Gastrocnemius medialis (tissue), 4 donors: Measurements from ENCODE around the gene SPTBN4. TPM values are rescaled to one million over a fixed set of nuclear protein-coding genes. Genes with fewer than 3 reads are reported as not detected.

ENCODE experiments used
- ATAC-seq, 2 donors: fragments of 150-250 bp; one replicate each; pipeline ENCODE4 v1.9.1; 2016
- DNase-seq, 2 donors: peaks; one replicate each; pipeline ENCODE4 v3.0.0-alpha.2; 2019
- H3K27ac ChIP-seq, 4 donors: fragments of 200-600 bp; sonication (generic); 1 replicate in 1 of 4; 2 replicates in 3 of 4; pipeline ENCODE4 v1.5.1; 2016 to 2018; ENCODE audit warnings: mild to moderate bottlenecking in 2 of 4, moderate library complexity in 1 of 4
- H3K27me3 ChIP-seq, 3 donors: fragments of 200-600 bp; sonication (generic) in 2 of 3; 1 replicate in 1 of 3; 2 replicates in 2 of 3; pipeline versions ENCODE4 v1.5.1 to v1.6.0; 2016 to 2019; ENCODE audit warnings: mild to moderate bottlenecking in 1 of 3, moderate library complexity in 1 of 3
- H3K36me3 ChIP-seq, 2 donors: fragments of 200-600 bp; sonication (generic) in 1 of 2; one replicate each; pipeline ENCODE4 v1.5.1; 2017 to 2018
- H3K4me1 ChIP-seq, 2 donors: fragments of 200-600 bp; sonication (generic) in 1 of 2; one replicate each; pipeline ENCODE4 v1.5.1; 2016 to 2017; ENCODE audit warnings: mild to moderate bottlenecking in 2 of 2
- H3K4me3 ChIP-seq, 4 donors: fragments of 200-600 bp; sonication (generic) in 3 of 4; 1 replicate in 1 of 4; 2 replicates in 3 of 4; pipeline ENCODE4 v1.5.1; 2016 to 2019; ENCODE audit warnings: mild to moderate bottlenecking in 2 of 4
- H3K9me3 ChIP-seq, 3 donors: fragments of 200-600 bp; sonication (generic) in 2 of 3; 1 replicate in 1 of 3; 2 replicates in 2 of 3; pipeline ENCODE4 v1.5.1; 2016 to 2019
- POLR2A ChIP-seq, 2 donors: fragments of 450-650 bp; IDR thresholded peaks; one replicate each; pipeline ENCODE4 v1.6.1; 2017; ENCODE audit warnings: antibody characterized with exemption in 2 of 2, mild to moderate bottlenecking in 2 of 2, moderate library complexity in 2 of 2
- in situ Hi-C, 4 donors: fragments of 200-750 bp; cut with MboI; loops; one replicate each; pipeline versions ENCODE4 v1.15.0 to v1.8.0; 2017; ENCODE audit warnings: low sequenced_read_pairs in 4 of 4
- intact Hi-C: fragments of 100-400 bp; cut with DNase I; formaldehyde crosslinking; loops from one replicate; pipeline ENCODE4 v1.15.1; 2023; ENCODE audit warnings: low total_unique reads
- total RNA-seq, 4 donors: library from RNA; depleted of rRNA; stranded (reverse); fragments of >200 nt; gene quantifications; one replicate each; pipeline versions ENCODE4 v1.1.0 to v1.2.3, GENCODE V29; 2016
- TF ChIP-seq, protein P1 (sequence below), 5 experiments: fragments of 450-650 bp in 3 of 5; fragments of 200-600 bp in 2 of 5; sonication (generic) in 2 of 5; IDR thresholded peaks in 4 of 5; conservative IDR thresholded peaks in 1 of 5; 1 replicate in 4 of 5; 2 replicates in 1 of 5; pipeline ENCODE4 v1.5.1; 2016 to 2019; ENCODE audit warnings: antibody characterized with exemption in 5 of 5, mild to moderate bottlenecking in 3 of 5, moderate library complexity in 3 of 5

SPTBN4 gene
- total RNA-seq, 4 donors from 2014 or later: 0.86 to 5.9 (median 2.4) TPM

GRCh38 chr19:40433391-40434216 is 33.2 kb upstream of the SPTBN4 start:
- peak overlapping the region; percentile 90 to 97 (median 92) for H3K27ac ChIP-seq
- intact Hi-C loops (loop anchor here (1.0 kb wide), 1 partner anchor 10 kb away; no protein-coding TSS in a partner anchor), in situ Hi-C loops (no loop called here)

DNA sequence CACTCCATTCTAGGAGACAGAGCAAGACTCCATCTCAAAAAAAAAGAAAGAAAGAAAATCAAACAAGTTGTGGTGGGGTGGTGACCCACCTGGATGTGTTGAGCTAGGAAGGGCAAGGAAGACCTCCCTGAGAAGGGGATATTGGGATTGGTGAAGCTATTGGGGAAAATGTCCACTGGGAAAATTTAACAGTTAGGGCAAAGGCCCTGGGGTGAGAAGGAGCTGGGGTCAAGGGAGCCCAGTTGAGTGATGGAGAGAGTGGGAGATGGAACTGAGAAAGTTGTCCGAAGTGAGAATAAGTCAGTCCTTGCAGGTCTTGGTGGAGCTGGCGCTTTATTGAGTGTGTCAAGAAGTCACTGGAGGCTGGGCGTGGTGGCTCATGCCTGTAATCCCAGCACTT is 28.5 kb upstream of the SPTBN4 start:
- in situ Hi-C loops (no loop called here), intact Hi-C loops (no loop called here)
- TF ChIP-seq POLR2A (IDR thresholded peaks at IDR 0.05): no peak
- TF ChIP-seq, protein P1, sequence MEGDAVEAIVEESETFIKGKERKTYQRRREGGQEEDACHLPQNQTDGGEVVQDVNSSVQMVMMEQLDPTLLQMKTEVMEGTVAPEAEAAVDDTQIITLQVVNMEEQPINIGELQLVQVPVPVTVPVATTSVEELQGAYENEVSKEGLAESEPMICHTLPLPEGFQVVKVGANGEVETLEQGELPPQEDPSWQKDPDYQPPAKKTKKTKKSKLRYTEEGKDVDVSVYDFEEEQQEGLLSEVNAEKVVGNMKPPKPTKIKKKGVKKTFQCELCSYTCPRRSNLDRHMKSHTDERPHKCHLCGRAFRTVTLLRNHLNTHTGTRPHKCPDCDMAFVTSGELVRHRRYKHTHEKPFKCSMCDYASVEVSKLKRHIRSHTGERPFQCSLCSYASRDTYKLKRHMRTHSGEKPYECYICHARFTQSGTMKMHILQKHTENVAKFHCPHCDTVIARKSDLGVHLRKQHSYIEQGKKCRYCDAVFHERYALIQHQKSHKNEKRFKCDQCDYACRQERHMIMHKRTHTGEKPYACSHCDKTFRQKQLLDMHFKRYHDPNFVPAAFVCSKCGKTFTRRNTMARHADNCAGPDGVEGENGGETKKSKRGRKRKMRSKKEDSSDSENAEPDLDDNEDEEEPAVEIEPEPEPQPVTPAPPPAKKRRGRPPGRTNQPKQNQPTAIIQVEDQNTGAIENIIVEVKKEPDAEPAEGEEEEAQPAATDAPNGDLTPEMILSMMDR (IDR thresholded peaks at IDR 0.05 in 4 of 5, conservative IDR thresholded peaks at IDR 0.05 in 1 of 5): no peak
- ATAC-seq (no peak), DNase-seq (no peak)
- H3K36me3 ChIP-seq: peaks cover 0 to 20% of the 10 kb centered on the region in 2 donors
- H3K4me1 ChIP-seq: peaks cover 15 to 27% of the 10 kb centered on the region in 2 donors
- H3K27ac ChIP-seq: no peak overlapping the region
- H3K27me3 ChIP-seq: no peaks in the 10 kb centered on the region
- H3K9me3 ChIP-seq: no peaks in the 10 kb centered on the region
- no peak overlapping the region for H3K4me3 ChIP-seq

More at GRCh38 chr19:40433391-40434216, 33.2 kb upstream of the SPTBN4 start:
- no peaks in the 10 kb centered on the region for H3K36me3 ChIP-seq
- H3K4me1 ChIP-seq: peaks cover 7 to 16% of the 10 kb centered on the region in 2 donors
- peak overlapping the region; percentile 53 to 63 (median 58) for H3K4me3 ChIP-seq
- peak; percentile 78 to 87 for DNase-seq
- H3K27me3 ChIP-seq: no peaks in the 10 kb centered on the region
- TF ChIP-seq POLR2A (IDR thresholded peaks at IDR 0.05): peak; percentile 63 to 70
- TF ChIP-seq, protein P1 (IDR thresholded peaks at IDR 0.05 in 4 of 5, conservative IDR thresholded peaks at IDR 0.05 in 1 of 5): peak in 1 of 5 experiments; percentile 14
- peak; percentile 91 for ATAC-seq
- H3K9me3 ChIP-seq: no peaks in the 10 kb centered on the region

DNA sequence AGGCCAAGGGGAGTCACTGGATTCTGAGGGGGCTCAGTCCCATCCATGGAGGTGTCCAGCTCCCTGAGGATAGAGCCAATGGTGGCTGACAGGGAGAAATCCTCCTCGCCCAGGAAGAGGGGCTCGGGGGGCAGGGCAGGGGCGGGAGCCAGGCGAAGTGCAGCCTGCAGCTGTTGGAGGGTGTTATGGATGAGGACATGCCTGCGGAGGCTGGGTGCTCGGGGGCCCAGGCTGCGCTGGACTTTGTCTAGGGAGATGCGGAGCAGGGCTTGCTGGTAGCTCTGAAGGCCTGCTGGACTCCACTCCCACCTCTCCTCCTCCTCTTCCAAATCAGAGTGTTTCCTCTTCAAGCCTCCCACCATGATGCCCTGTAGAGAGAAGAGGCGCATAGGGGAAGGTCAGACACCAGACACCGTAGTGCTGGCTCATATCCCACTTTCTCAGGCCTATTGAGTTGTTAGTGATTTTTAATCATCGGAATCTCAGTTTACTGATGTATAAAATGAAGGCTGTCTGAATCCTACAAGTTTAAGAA is 25.0 kb upstream of the SPTBN4 start:
- DNase-seq: no peak
- Histone ChIP-seq H3K9me3 (no peaks in the 10 kb centered on the region), H3K27me3 (no peaks in the 10 kb centered on the region), H3K27ac (peak overlapping the region; percentile 96 to 99 (median 99)), H3K36me3 (peaks cover 0 to 20% of the 10 kb centered on the region in 2 donors), H3K4me1 (peaks cover 15 to 24% of the 10 kb centered on the region in 2 donors), H3K4me3 (peak overlapping the region in 1 of 4 donors; percentile 93)
- in situ Hi-C loops (no loop called here), intact Hi-C loops (loop anchor here (2.0 to 10.0 kb wide), 2 partner anchors 93 to 273 kb away; partner anchors contain the start of genes C19orf47, COQ8B, ITPKC and PLD3)
- no peak for ATAC-seq
- TF ChIP-seq, protein P1 (IDR thresholded peaks at IDR 0.05 in 4 of 5, conservative IDR thresholded peaks at IDR 0.05 in 1 of 5): no peak
- no peak for TF ChIP-seq POLR2A (IDR thresholded peaks at IDR 0.05)

DNA sequence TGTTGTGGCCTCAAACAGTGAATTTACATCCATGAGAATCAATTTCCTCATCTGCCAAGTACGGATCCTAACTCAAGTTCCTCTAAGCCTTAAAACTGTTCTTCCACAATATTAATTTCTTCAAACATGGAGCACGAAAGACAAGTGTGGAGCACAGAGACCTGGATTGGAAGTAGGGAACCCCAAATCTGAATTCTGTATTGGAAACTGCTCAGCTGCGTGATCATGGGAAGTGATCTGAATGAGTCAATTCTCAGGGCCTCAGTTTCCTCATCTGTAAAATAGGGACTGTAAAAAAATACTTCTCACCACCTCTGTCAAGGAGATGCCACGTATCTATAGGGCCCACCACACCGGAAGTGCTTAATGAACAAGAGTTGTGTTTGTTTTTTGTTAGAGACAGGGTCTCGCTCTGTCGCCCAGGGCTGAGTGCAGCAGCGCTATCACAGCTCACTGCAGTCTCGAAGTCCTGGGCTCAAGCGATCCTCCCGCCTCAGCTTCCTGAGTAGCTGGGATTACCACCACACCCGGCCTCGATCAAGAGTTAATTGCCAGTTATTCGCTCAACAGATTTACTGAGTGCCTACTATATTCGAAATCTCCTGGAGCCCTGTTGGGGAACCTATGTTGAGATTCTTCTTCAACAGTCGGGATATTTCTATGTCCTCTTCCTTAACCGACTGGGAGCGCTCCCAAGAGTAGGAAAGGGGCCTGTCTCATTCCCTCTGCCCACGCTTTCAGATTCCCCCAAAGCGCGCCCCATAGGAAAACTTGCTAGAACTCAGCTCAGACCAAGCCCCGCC is 24.3 kb upstream of the SPTBN4 start:
- DNase-seq (no peak), ATAC-seq (no peak)
- H3K27me3 ChIP-seq: no peaks in the 10 kb centered on the region
- peak overlapping the region; percentile 47 to 98 (median 85) for H3K4me3 ChIP-seq
- peaks cover 15 to 24% of the 10 kb centered on the region in 2 donors for H3K4me1 ChIP-seq
- TF ChIP-seq, protein P1 (IDR thresholded peaks at IDR 0.05 in 4 of 5, conservative IDR thresholded peaks at IDR 0.05 in 1 of 5): no peak
- no peak for TF ChIP-seq POLR2A (IDR thresholded peaks at IDR 0.05)
- H3K27ac ChIP-seq: peak overlapping the region; percentile 96 to 99 (median 99)
- in situ Hi-C loops: no loop called here
- no peaks in the 10 kb centered on the region for H3K9me3 ChIP-seq
- intact Hi-C loops: loop anchor here (1.0 to 10.0 kb wide), 3 partner anchors 9 to 272 kb away; partner anchors contain the start of genes C19orf47, COQ8B, ITPKC and PLD3
- H3K36me3 ChIP-seq: peaks cover 0 to 21% of the 10 kb centered on the region in 2 donors
